RWPE2 (cell line): ENCODE results near the gene CCDC174.

ENCODE experiments used
- ATAC-seq: fragments of 200-7000 bp; cut with Tn5 transposase; 3 replicates; pipeline ENCODE4 v1.9.1; 2021; ENCODE audit warnings: low read depth
- DNase-seq: peaks from one replicate; pipeline ENCODE4 v3.0.0-alpha.2; 2020; ENCODE audit warnings: low spot score
- H3K27ac ChIP-seq: fragments of 450-650 bp; 2 replicates; pipeline ENCODE4 v1.5.1; 2017; ENCODE audit warnings: mild to moderate bottlenecking; ENCODE audit not compliant: poor library complexity, severe bottlenecking
- H3K27me3 ChIP-seq: fragments of 250-450 bp; sonication (Bioruptor Pico); 2 replicates; pipeline ENCODE4 v1.5.1; 2021; ENCODE audit warnings: mild to moderate bottlenecking, moderate library complexity; ENCODE audit not compliant: insufficient read depth, poor library complexity, severe bottlenecking
- H3K36me3 ChIP-seq: fragments of 250-450 bp; sonication (Bioruptor Pico); 2 replicates; pipeline ENCODE4 v1.5.1; 2020; ENCODE audit warnings: low read depth, mild to moderate bottlenecking, moderate library complexity
- H3K4me1 ChIP-seq: fragments of 250-450 bp; sonication (Bioruptor Pico); 2 replicates; pipeline ENCODE4 v1.5.1; 2021; ENCODE audit warnings: mild to moderate bottlenecking, moderate library complexity; ENCODE audit not compliant: insufficient read depth, poor library complexity, severe bottlenecking
- H3K4me3 ChIP-seq: fragments of 250-450 bp; sonication (Bioruptor Pico); 2 replicates; pipeline ENCODE4 v1.5.1; 2021; ENCODE audit warnings: mild to moderate bottlenecking, moderate library complexity; ENCODE audit not compliant: severe bottlenecking
- H3K9me3 ChIP-seq: fragments of 250-450 bp; sonication (Bioruptor Pico); 2 replicates; pipeline ENCODE4 v1.5.1; 2021; ENCODE audit warnings: mild to moderate bottlenecking, moderate library complexity; ENCODE audit not compliant: severe bottlenecking
- TF ChIP-seq, protein P1 (sequence below): fragments of 450-650 bp; IDR thresholded peaks from one replicate; pipeline ENCODE4 v1.5.1; 2017; ENCODE audit warnings: mild to moderate bottlenecking, moderate library complexity; ENCODE audit not compliant: poor library complexity, severe bottlenecking

Gene CCDC174

GRCh38 chr3:14703128-14703750 lies 51.7 kb downstream of the CCDC174 start:
- ATAC-seq (no peak), DNase-seq (no peak)
- H3K9me3 ChIP-seq = no peaks in the 10 kb centered on the region
- no peaks in the 10 kb centered on the region for H3K4me1 ChIP-seq
- H3K27me3 ChIP-seq = no peaks in the 10 kb centered on the region
- no peak overlapping the region for H3K4me3 ChIP-seq
- H3K27ac ChIP-seq = no peak overlapping the region
- TF ChIP-seq, protein P1, sequence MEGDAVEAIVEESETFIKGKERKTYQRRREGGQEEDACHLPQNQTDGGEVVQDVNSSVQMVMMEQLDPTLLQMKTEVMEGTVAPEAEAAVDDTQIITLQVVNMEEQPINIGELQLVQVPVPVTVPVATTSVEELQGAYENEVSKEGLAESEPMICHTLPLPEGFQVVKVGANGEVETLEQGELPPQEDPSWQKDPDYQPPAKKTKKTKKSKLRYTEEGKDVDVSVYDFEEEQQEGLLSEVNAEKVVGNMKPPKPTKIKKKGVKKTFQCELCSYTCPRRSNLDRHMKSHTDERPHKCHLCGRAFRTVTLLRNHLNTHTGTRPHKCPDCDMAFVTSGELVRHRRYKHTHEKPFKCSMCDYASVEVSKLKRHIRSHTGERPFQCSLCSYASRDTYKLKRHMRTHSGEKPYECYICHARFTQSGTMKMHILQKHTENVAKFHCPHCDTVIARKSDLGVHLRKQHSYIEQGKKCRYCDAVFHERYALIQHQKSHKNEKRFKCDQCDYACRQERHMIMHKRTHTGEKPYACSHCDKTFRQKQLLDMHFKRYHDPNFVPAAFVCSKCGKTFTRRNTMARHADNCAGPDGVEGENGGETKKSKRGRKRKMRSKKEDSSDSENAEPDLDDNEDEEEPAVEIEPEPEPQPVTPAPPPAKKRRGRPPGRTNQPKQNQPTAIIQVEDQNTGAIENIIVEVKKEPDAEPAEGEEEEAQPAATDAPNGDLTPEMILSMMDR = no peak
- no peaks in the 10 kb centered on the region for H3K36me3 ChIP-seq

DNA sequence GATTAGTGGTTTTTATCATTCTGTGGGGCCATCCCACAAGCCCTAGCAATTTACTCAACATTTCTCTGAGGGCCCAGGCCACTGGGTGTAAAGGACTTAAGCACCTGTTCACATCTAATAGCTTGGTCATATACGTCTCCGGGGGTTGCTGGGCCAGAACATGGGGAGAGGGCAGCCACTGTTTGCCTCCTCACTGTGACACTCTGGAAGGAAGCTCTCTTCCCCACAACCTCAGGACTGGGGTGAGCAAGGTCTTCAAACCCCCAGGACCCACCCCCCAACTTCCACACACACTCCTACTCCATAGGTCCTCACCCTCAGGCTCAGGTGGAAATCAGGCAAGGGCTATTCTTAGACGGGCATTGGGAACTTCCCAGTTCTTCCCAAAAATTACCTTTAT lies 52.2 kb downstream of the CCDC174 start:
- Histone ChIP-seq H3K4me3 (no peak overlapping the region), H3K36me3 (no peaks in the 10 kb centered on the region), H3K9me3 (no peaks in the 10 kb centered on the region), H3K4me1 (no peaks in the 10 kb centered on the region), H3K27me3 (no peaks in the 10 kb centered on the region), H3K27ac (no peak overlapping the region)
- TF ChIP-seq, protein P1 = no peak
- no peak for DNase-seq
- no peak for ATAC-seq

- ATAC-seq = no peak
- Histone ChIP-seq H3K36me3 (no peaks in the 10 kb centered on the region), H3K4me1 (no peaks in the 10 kb centered on the region)
These were observed 54.5 kb downstream of the CCDC174 start for GRCh38 chr3:14706096-14706495.

DNA sequence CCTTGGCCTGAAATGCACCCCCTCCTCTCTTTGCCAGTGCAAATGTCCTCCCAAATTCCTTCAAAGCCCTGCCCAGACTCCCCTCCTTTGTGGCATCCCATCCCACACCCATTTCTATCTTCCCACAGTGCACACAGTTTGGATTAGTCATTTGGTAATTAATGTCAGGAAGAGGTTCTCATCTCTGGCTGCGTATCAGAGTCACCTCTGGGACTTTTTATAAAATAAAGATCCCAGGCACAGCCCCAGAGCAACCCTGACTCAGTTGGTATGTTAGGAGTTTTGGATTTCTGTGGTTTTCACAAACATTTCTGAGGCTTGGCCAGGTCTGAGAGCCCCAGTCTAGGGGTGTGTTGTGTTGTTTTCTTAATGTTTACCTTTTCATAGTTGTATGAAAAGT lies 65.0 kb downstream of the CCDC174 start:
- Histone ChIP-seq H3K27ac (no peak overlapping the region), H3K9me3 (no peaks in the 10 kb centered on the region), H3K4me3 (no peak overlapping the region), H3K4me1 (no peaks in the 10 kb centered on the region), H3K27me3 (no peaks in the 10 kb centered on the region), H3K36me3 (no peaks in the 10 kb centered on the region)
- ATAC-seq (0 out of 3 replicates have a peak, but pooled peaks have one; percentile 12), DNase-seq (no peak)
- TF ChIP-seq, protein P1 = no peak

More at GRCh38 chr3:14706096-14706495, 54.5 kb downstream of the CCDC174 start:
- TF ChIP-seq, protein P1 = no peak
- DNase-seq = no peak
- Histone ChIP-seq H3K4me3 (no peak overlapping the region), H3K27ac (no peak overlapping the region), H3K9me3 (no peaks in the 10 kb centered on the region), H3K27me3 (no peaks in the 10 kb centered on the region)

DNA sequence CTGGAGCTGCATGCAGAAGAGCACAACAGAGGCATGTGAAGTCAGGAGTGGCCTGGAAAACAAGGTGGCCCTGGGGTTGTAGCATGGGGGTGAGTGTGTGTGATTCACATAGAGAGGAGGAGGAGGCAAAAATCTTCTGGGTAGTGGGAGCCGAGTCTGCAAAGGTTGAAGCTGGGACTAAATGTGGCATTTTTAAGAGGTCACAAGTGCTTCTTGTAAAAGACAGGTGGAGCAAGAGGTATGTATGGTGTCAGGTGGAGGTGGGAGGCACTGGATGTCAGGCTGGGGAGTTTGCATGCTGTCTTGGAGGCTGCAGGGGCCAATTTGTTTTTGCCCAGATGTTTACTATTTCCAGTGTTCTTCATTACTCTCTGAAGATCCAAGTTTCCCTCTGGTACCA lies 65.7 kb downstream of the CCDC174 start:
- Histone ChIP-seq H3K9me3 (no peaks in the 10 kb centered on the region), H3K4me1 (no peaks in the 10 kb centered on the region), H3K4me3 (no peak overlapping the region), H3K27me3 (no peaks in the 10 kb centered on the region), H3K27ac (no peak overlapping the region), H3K36me3 (no peaks in the 10 kb centered on the region)
- ATAC-seq (no peak), DNase-seq (no peak)
- TF ChIP-seq, protein P1 = no peak
